Occipital lobe (tissue), 3 donors: Measurements from ENCODE around the gene CST1. TPM values are rescaled to one million over a fixed set of nuclear protein-coding genes. Genes with fewer than 3 reads are reported as not detected.

ENCODE experiments used
- DNase-seq: peaks from one replicate; lab custom pipeline; 2025; lab: John Stamatoyannopoulos, UW
- small RNA-seq: library from RNA; depleted of rRNA; stranded (forward); fragments of <200 nt; gene quantifications from one replicate; pipeline ENCODE3, GENCODE V24; 2014
- total RNA-seq: library from RNA; depleted of rRNA; stranded (reverse); fragments of >200 nt; gene quantifications from one replicate; pipeline ENCODE4 v1.2.3, GENCODE V29; 2014

The CST1 gene
- total RNA-seq, 1 donor from 2014 or later, result not detected

GRCh38 chr20:23710771-23711170, 40.0 kb downstream of the CST1 start:
- DNase-seq, result no peak

GRCh38 chr20:23705895-23706294, 44.8 kb downstream of the CST1 start:
- DNase-seq, result no peak

- DNase-seq, result no peak
Measured at GRCh38 chr20:23702021-23702420, 48.7 kb downstream of the CST1 start.

GRCh38 chr20:23700931-23701330, 49.8 kb downstream of the CST1 start:
- no peak for DNase-seq

GRCh38 chr20:23697947-23698346, 52.8 kb downstream of the CST1 start:
- DNase-seq, result no peak

Small RNAs within 50 kb of the gene (small RNA-seq; reads per million reads assigned to genes)
- not detected for gene CST2P1

Other genes starting within 250 kb of the CST1 start
- gene CST9L, start 182.5 kb downstream of the CST1 start, total RNA-seq, result not detected
- gene CST9, start 145.0 kb downstream of the CST1 start, total RNA-seq, result not detected
- 104 TPM for gene CST3, start 113.0 kb downstream of the CST1 start, total RNA-seq
- gene CST4, start 61.9 kb downstream of the CST1 start, total RNA-seq, result not detected
- gene CST2, start 75.8 kb upstream of the CST1 start, total RNA-seq, result not detected
- not detected for gene CST5, start 128.8 kb upstream of the CST1 start, total RNA-seq
- not detected for gene GGTLC1, start 237.8 kb upstream of the CST1 start, total RNA-seq